B cell (primary cell): ENCODE data around the gene CDH12.

Experiments used
- EZH2 ChIP-seq: IDR thresholded peaks from 2 replicates; pipeline ENCODE4 v1.6.1; 2012; ENCODE audit warnings: borderline replicate concordance, low read depth, mild to moderate bottlenecking, moderate library complexity, low read length; ENCODE audit not compliant: insufficient read depth, poor library complexity, severe bottlenecking
- TF ChIP-seq, protein P1 (sequence below): fragments of 200-600 bp; IDR thresholded peaks from one replicate; pipeline ENCODE4 v1.8.0; 2022; ENCODE audit warnings: antibody characterized with exemption, mild to moderate bottlenecking

DNA sequence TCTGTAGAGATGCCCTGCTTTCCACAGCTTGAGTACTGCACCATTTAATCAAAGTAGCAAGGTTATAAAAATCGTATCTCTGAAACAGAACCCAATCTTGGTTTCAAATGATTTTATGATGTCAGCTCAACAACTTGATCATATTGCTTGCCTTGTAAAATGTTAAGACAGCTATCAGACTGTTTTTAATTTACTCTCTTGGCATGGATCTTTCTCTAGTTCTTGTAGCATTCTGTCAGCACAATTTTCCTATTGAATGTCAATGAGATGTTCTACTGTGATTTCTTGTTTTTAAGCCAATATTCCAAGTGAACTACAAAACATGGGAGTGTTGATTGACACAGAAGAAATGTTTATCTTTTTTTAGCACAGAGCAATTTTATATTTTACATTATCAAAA is 313.4 kb downstream of the CDH12 start:
- TF ChIP-seq, protein P1, sequence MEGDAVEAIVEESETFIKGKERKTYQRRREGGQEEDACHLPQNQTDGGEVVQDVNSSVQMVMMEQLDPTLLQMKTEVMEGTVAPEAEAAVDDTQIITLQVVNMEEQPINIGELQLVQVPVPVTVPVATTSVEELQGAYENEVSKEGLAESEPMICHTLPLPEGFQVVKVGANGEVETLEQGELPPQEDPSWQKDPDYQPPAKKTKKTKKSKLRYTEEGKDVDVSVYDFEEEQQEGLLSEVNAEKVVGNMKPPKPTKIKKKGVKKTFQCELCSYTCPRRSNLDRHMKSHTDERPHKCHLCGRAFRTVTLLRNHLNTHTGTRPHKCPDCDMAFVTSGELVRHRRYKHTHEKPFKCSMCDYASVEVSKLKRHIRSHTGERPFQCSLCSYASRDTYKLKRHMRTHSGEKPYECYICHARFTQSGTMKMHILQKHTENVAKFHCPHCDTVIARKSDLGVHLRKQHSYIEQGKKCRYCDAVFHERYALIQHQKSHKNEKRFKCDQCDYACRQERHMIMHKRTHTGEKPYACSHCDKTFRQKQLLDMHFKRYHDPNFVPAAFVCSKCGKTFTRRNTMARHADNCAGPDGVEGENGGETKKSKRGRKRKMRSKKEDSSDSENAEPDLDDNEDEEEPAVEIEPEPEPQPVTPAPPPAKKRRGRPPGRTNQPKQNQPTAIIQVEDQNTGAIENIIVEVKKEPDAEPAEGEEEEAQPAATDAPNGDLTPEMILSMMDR = no peak
- TF ChIP-seq EZH2 = no peak
